Right lobe of liver (tissue), 6 donors: ENCODE measurements around the gene HAX1. TPM values are rescaled to one million over a fixed set of nuclear protein-coding genes. Genes with fewer than 3 reads are reported as not detected.
"Not testable (repeated sequence)": the region's sequence is repeated elsewhere in the genome, so short reads cannot be mapped to it uniquely, and the experiment has no call there.

Experiments used
- ATAC-seq, 4 donors: fragments of 200-7000 bp; cut with Tn5 transposase; one replicate each; pipeline ENCODE4 v1.9.1; 2020; ENCODE audit warnings: mild to moderate bottlenecking in 4 of 4, moderate library complexity in 4 of 4
- DNase-seq, 3 donors: peaks; one replicate each; pipeline ENCODE4 v3.0.0-alpha.2; 2020
- H3K27ac ChIP-seq, 3 donors: fragments of 200-600 bp; one replicate each; pipeline ENCODE4 v1.8.0; 2022
- H3K27me3 ChIP-seq, 2 donors: fragments of 200-600 bp; one replicate each; pipeline ENCODE4 v1.8.0; 2022
- H3K36me3 ChIP-seq, 4 donors: fragments of 200-600 bp; sonication (generic) in 1 of 4; one replicate each; pipeline versions ENCODE4 v1.5.1 to v1.8.0; 2017 to 2022; ENCODE audit warnings: control low read depth in 1 of 4
- H3K4me1 ChIP-seq, 4 donors: fragments of 200-600 bp; sonication (generic) in 1 of 4; one replicate each; pipeline versions ENCODE4 v1.5.1 to v1.8.0; 2017 to 2022; ENCODE audit warnings: control low read depth in 1 of 4
- H3K4me3 ChIP-seq, 3 donors: fragments of 200-600 bp; one replicate each; pipeline ENCODE4 v1.8.0; 2022
- H3K9me3 ChIP-seq, 4 donors: fragments of 200-600 bp; sonication (generic) in 1 of 4; one replicate each; pipeline versions ENCODE4 v1.5.1 to v1.8.0; 2017 to 2022; ENCODE audit warnings: control low read depth in 1 of 4
- POLR2A ChIP-seq: fragments of 450-650 bp; IDR thresholded peaks from one replicate; pipeline ENCODE4 v1.6.1; 2017; ENCODE audit warnings: antibody characterized with exemption, mild to moderate bottlenecking
- WGBS: methylation state at CpG from one replicate; pipeline ENCODE4 v1.1.6; 2018; ENCODE audit warnings: low coverage, low lambda C conversion rate; ENCODE audit not compliant: insufficient coverage; ENCODE audit errors: missing lambda C conversion rate; 5-methylcytosine and 5-hydroxymethylcytosine counted together
- intact Hi-C, 2 donors: fragments of 100-400 bp; cut with DNase I; formaldehyde crosslinking; loops; one replicate each; pipeline versions ENCODE4 v1.11.2 to v1.14.1; 2022
- long read RNA-seq: library from polyadenylated mRNA; unstranded; transcript quantifications from one replicate; pipeline ENCODE4 v2.0.0, GENCODE V29; 2019
- total RNA-seq, 6 experiments: library from RNA; depleted of rRNA in 2 of 6; stranded (reverse); fragments of >200 nt in 2 of 6; fragmentation: NEBNext Ultra II Directional in 3 of 6; extraction: Animal tissue kit (Norgen Biotek cat#: 25700) in 3 of 6; gene quantifications; one replicate each; pipeline versions ENCODE4 v1.1.0 to v1.2.4, GENCODE V29; 2016 to 2023
- TF ChIP-seq, protein P1 (sequence below), 4 donors: fragments of 200-600 bp in 3 of 4; fragments of 450-650 bp in 1 of 4; IDR thresholded peaks; one replicate each; pipeline versions ENCODE4 v1.5.1 to v1.8.0; 2016 to 2022; ENCODE audit warnings: antibody characterized with exemption in 4 of 4, mild to moderate bottlenecking in 2 of 4
- donor health status: DM: no; HTN: yes; CAD: no.
- donor health status: DM: no; HTN: no; CAD: no.
- donor health status: DM: no; HTN: no; CAD: no.
- donor health status: DM: no; HTN: yes; CAD: no.
- donor health status: DM: no; HTN: yes; CAD: no.

The HAX1 gene
- 10 to 100 TPM; 40.2 to 82.0 (median 44.9) TPM for total RNA-seq
- long read RNA-seq, transcript HAX1-201 (7 exons, 1,227 nt): major isoform, 16 of 23 reads
- long read RNA-seq, partial matches to known transcripts: 2 of 23 reads
- long read RNA-seq, other reads (novel, unspliced or antisense): 2 of 23 reads

DNA sequence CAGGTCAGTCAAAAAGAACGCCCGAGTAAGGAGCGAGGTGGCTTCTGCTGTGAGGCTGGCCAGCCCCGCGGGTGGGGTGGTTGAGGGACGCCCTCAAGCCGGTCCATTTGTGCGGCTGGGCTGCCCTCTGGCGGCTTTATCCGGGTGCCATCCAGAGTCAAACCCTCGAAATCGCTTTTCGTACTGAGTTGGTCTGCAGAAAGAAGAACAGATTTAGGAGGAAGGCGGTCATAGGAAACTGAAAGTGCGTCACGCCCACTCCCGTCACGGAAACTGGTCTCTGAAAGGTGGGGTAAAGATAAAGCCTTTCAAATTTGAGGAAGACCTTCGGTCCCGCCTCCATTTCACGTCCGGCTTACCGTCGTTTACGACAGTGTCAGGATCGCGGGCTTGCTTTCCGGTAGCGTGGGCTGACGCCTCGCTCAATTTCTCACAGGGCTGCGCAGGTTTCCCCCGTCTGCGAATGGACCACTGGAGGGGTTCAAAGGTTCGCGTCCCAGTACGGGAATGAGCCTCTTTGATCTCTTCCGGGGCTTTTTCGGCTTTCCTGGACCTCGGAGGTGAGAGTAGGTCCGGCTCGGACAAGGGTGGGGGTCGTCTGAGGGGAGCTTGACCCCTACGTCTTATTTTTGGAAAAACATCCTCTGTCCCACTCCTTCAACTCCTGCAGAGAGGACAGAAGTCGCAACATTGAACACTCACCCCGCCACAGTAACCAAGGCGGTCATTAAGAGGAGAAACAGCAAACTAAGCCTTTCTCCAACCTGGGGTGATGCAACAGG is at the start of gene HAX1:
HAX1 (plus strand) TSS at position 413 of the 782 bp plus-strand sequence; CDS start at position 508, 95 bp downstream.
- H3K4me1 ChIP-seq: peaks cover 0 to 5% (median 2%) of the 10 kb centered on the region in 4 donors
- peak within 1 kb of the TSS; percentile 81 to 90 (median 88) for H3K4me3 ChIP-seq
- H3K27me3 ChIP-seq: no peaks in the 10 kb centered on the region
- TF ChIP-seq POLR2A: peak; percentile 62
- TF ChIP-seq, protein P1, sequence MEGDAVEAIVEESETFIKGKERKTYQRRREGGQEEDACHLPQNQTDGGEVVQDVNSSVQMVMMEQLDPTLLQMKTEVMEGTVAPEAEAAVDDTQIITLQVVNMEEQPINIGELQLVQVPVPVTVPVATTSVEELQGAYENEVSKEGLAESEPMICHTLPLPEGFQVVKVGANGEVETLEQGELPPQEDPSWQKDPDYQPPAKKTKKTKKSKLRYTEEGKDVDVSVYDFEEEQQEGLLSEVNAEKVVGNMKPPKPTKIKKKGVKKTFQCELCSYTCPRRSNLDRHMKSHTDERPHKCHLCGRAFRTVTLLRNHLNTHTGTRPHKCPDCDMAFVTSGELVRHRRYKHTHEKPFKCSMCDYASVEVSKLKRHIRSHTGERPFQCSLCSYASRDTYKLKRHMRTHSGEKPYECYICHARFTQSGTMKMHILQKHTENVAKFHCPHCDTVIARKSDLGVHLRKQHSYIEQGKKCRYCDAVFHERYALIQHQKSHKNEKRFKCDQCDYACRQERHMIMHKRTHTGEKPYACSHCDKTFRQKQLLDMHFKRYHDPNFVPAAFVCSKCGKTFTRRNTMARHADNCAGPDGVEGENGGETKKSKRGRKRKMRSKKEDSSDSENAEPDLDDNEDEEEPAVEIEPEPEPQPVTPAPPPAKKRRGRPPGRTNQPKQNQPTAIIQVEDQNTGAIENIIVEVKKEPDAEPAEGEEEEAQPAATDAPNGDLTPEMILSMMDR (IDR thresholded peaks at IDR 0.05): peak; percentile 78 to 94 (median 82)
- 0% methylated on average over 25 of the region's 47 CpGs for WGBS
- H3K27ac ChIP-seq: peak within 1 kb of the TSS; percentile 82 to 86 (median 84)
- peak; percentile 94 for DNase-seq
- intact Hi-C loops: loop anchor here in 1 of 2 donors (10.0 kb wide), 1 partner anchor 52 kb away; the partner anchor contains the start of genes AQP10 and ATP8B2
- ATAC-seq: peak; percentile 92 to 96 (median 95)
- H3K9me3 ChIP-seq: no peaks in the 10 kb centered on the region
- H3K36me3 ChIP-seq: peaks cover 0 to 43% (median 12%) of the 10 kb centered on the region in 4 donors

DNA sequence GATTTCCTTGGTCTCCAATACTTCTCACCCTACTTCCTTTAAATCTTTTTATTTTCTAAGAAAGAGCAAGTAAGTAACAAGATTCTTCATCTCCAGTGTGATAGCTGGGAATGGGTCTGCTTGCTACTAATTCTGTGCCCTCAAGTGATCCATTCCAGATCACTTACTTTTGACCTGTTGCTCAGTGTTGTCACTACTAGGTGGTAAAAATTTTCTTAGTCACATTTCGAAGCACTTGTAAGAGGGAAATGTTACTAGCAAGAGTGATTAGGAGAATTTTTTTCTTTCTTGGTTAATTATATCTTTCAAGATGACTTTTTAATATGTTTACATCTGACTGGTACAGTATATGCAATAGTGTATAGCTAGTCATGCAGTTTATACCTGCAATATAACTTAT is 49.5 kb upstream of the HAX1 start:
- no peak for DNase-seq
- Histone ChIP-seq H3K4me1 (peaks cover 0 to 41% (median 17%) of the 10 kb centered on the region in 4 donors), H3K4me3 (no peak overlapping the region), H3K27ac (no peak overlapping the region), H3K9me3 (no peaks in the 10 kb centered on the region), H3K27me3 (no peaks in the 10 kb centered on the region), H3K36me3 (peaks cover 0 to 40% (median 11%) of the 10 kb centered on the region in 4 donors)
- no peak for ATAC-seq
- 75% methylated on average over 1 of the region's 1 CpG for WGBS
- no peak for TF ChIP-seq POLR2A
- TF ChIP-seq, protein P1 (IDR thresholded peaks at IDR 0.05): no peak
- intact Hi-C loops: no loop called here

- 60% methylated on average over 2 of the region's 2 CpGs for WGBS
- peaks cover 0 to 35% (median 13%) of the 10 kb centered on the region in 4 donors for H3K4me1 ChIP-seq
- TF ChIP-seq, protein P1 (IDR thresholded peaks at IDR 0.05): no peak
- TF ChIP-seq POLR2A: no peak
- H3K9me3 ChIP-seq: no peaks in the 10 kb centered on the region
- peaks cover 0 to 40% (median 12%) of the 10 kb centered on the region in 4 donors for H3K36me3 ChIP-seq
- intact Hi-C loops: no loop called here
- ATAC-seq (no peak), DNase-seq (no peak)
- no peak overlapping the region for H3K27ac ChIP-seq
- no peaks in the 10 kb centered on the region for H3K27me3 ChIP-seq
- H3K4me3 ChIP-seq: no peak overlapping the region
Observed at GRCh38 chr1:154223621-154224020, 48.8 kb upstream of the HAX1 start.

- ATAC-seq (no peak), DNase-seq (no peak)
- intact Hi-C loops: no loop called here
- Histone ChIP-seq H3K27me3 (no peaks in the 10 kb centered on the region), H3K9me3 (no peaks in the 10 kb centered on the region), H3K4me1 (peaks cover 0 to 28% (median 9%) of the 10 kb centered on the region in 4 donors), H3K4me3 (no peak overlapping the region), H3K36me3 (peaks cover 0 to 54% (median 20%) of the 10 kb centered on the region in 4 donors), H3K27ac (no peak overlapping the region)
- WGBS: 100% methylated on average over 2 of the region's 2 CpGs
- no peak for TF ChIP-seq POLR2A
- TF ChIP-seq, protein P1 (IDR thresholded peaks at IDR 0.05): no peak
Observed at GRCh38 chr1:154225370-154225769, 47.1 kb upstream of the HAX1 start.

DNA sequence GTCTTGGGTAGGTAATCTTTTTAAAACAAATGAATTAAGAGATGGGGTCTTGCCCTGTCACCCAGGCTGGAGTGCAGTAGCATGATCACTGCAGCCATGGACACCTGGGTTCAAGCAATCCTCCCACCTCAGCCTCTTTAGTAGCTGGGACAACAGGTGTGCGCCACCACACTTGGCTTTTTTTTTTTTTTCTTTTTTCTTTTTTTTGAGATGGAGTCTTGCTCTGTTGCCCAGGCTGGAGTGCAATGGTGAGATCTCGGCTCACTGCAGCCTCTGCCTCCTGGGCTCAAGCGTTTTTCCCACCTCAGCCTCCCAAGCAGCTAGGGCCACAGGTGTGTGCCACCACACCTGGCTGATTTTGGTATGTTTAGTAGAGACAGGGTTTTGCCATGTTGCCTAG is 41.3 kb upstream of the HAX1 start:
- H3K27me3 ChIP-seq, H3K9me3 ChIP-seq, H3K4me3 ChIP-seq, ATAC-seq, H3K4me1 ChIP-seq, intact Hi-C loops, DNase-seq, H3K27ac ChIP-seq: not testable (repeated sequence)
- peaks cover 0 to 94% (median 32%) of the 10 kb centered on the region in 4 donors for H3K36me3 ChIP-seq
- no CpG with 5 or more reads among the region's 3 CpGs for WGBS

DNA sequence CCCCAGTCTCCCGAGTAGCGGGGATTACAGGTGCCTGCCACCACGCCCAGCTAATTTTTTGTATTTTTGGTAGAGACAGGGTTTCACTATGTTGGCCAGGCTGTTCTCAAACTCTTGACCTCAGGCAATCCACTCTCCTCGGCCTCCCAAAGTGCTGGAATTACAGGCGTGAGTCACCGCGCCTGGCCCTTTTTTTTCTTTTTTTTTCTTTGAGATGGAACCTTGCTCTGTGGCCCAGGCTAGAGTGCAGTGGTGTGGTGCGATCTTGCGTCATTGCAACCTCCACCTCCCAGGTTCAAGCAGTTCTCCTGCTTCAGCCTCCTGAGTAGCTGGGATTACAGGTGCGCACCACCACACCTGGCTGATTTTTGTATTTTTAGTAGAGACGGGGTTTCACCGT is 39.3 kb upstream of the HAX1 start:
- H3K36me3 ChIP-seq: peaks cover 0 to 80% (median 28%) of the 10 kb centered on the region in 4 donors
- intact Hi-C loops, H3K27ac ChIP-seq, DNase-seq, H3K27me3 ChIP-seq, H3K4me3 ChIP-seq, H3K9me3 ChIP-seq, ATAC-seq: not testable (repeated sequence)
- peaks cover 0 to 26% (median 11%) of the 10 kb centered on the region in 4 donors for H3K4me1 ChIP-seq
- 100% methylated on average over 3 of the region's 12 CpGs for WGBS
